Suppressor macrophage treated with lipopolysaccharide for 1 hour (primary cell): Measurements from ENCODE around the gene HERC4.
"Not testable (repeated sequence)": the region's sequence is repeated elsewhere in the genome, so short reads cannot be mapped to it uniquely, and the experiment has no call there.

Experiments
- DNase-seq, 3 donors: peaks; one replicate each; pipeline ENCODE4 v3.0.0-alpha.2; 2020 to 2022

HERC4 gene

DNA sequence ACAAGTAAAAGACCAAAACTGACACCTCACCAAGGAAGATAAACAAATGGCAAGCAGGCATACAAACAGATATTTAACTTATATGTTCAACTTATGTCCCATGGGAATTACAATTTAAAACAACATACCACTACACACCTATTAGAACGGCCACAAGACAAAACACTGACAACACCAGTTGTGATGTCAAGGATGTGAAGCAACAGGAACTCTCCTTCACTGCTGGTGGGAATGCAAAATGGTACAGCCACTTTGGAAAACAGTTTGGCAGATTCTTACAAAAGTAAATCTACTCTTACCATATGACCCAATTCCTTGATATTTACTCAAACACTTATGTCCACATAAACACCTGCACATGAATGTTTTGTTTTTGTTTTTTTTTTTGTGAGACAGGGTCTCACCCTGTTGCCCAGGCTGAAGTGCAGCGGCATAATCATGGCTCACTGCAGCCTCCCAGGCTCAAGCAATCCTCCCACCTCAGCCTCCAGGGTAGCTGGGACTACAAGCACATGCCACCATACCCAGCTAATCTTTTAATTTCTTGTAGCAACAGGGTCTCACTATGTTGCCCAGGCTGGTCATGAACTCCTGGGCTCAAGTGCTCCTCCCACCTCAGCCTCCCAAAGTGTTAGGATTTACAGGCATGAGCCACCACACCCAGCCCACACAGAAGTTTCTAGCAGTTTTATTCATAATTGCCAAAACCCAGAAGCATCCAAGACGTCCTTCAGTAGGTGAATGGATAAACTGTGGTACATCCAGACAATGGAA, 27.3 kb downstream of the HERC4 start:
- no peak for DNase-seq

DNA sequence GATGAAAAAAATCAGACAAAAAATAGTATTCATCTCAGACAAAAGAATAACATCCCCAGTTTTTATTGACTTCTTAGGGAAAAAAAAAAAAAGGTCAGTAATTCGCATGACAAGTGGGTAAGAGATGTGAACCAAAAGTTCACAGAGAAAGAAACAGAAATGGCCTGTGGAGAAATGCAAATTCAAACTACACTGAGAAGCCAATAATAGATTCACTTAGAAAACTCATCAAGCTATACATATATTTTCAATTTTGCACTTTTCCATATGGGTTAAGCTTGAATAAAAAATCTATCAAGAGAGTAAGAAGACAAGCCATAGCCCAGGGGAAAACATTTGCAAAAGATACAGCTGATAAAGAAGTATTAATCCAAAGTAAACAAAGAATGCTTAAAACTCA, 28.0 kb downstream of the HERC4 start:
- DNase-seq = no peak

DNA sequence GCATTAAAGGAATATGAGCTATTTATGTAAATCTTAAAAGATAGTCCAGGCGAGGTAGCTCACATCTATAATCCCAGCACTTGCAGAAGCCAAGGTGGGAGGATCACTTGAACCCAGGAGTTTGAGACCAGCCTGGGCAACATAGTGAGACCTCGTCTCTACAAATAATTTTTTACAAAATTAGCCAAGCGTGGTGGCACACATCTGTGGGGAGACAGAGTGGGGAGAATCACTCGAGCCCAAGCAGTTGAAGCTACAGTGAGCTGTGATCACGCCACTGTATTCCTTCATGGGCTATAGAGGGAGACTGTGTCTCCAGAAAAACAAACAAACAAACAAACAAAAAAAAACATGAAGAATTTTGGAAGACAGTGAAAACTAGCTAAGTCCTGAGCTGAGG, 28.4 kb downstream of the HERC4 start:
- DNase-seq = no peak

DNA sequence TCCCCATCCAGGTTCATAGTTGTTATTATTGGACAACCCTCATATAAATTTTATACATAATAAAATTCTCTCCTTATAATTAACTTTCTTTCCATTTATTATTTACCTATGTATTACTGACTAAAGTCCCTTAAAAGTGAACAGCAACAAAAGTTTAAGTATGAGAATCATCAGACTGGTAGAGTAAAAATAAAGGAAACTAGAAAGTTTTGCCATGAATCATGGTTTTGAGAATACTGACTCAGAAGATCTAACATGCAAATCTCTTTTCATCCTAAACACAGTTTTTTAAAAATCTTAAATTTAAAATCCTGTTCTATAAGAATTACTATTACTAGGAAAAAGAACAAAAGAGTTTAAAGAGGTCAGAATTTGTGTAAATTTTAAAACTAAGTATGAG, 32.1 kb downstream of the HERC4 start:
- DNase-seq = peak in 2 of 3 donors; percentile 19 to 24

DNA sequence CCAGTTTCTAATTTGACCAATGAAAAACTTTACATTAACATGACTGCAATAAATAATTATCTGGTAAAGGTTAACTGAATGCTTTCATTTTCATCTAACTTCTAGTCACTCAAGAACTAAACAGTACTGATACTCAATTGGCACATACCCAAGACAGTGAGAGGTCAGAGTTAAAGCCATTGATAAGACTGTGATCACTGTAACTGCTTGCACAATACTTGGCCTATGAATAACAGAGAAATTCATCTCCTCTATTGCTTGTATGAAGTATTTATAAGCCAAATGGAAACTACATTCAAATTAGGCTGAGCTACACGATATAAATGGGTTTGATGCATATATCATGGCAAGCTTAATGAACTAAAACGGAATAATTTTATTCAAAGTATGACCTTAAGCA, 43.0 kb downstream of the HERC4 start:
- DNase-seq = no peak

DNA sequence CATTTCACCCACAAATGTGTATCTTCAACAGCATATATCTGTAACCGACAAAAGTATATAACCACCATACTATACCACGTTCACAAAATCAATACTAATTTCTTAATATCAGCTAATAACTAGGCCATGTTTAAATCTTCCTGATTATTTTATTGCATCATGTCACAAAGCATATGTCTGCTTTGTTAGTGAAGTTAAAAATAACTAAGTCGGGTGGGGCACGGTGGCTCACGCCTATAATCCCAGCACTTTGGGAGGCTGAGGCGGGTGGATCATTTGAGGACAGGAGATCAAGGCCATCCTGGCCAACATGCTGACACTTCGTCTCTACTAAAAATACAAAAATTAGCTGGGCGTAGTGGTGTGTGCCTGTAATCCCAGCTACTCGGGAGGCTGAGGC, 47.7 kb downstream of the HERC4 start:
- DNase-seq = no peak

DNA sequence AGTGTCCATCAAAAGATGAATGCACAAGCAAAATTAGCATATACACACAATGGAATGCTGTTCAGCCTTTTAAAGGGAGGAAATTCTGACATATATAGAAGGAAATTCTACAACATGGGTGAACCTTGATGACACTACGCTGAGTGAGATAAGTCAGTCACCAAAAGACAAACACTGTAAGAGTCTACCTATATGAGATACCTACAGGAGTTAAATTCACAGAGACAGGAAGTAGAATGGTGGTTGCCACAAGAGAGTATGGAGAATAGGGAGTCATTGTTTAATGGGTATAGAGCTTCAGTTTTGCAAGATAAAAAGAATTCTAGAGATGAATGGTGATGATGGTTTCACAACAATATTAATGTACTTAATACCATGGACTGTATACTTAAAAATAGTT, 51.8 kb downstream of the HERC4 start:
- no peak for DNase-seq

DNA sequence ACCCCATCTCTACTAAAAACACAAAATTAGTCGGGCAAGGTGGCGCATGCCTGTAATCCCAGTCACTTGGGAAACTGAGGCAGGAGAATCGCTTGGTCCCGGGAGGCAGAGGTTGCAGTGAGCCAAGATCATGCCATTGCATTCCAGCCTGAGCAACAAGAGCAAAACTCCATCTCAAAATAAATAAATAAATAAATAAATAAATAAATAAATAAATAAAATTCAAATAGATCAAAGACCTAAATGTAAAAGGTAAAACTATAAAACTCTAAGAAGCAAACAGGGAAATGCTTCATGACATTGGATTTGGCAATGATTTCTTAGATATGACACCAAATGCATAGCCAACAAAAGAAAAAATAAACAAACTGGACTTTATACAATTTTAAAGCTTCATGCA, 52.8 kb downstream of the HERC4 start:
- not testable (repeated sequence) for DNase-seq

DNA sequence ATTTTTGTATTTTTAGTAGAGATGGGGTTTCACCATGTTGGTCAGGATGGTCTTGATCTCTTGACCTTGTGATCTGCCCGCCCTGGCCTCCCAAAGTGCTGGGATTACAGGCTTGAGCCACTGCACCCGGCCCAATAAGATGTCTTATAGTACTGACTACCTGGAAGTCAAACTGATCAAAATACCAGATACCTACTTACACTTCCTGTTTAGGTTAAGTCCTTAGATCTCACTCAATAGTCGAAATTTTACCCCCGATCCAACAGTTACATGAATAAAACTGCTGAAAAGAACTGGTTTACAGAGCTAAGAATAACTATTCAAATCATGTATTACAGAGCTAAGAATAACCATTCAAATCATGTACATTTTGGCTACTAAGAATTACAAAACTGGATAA, 58.6 kb downstream of the HERC4 start:
- DNase-seq = not testable (repeated sequence)

DNA sequence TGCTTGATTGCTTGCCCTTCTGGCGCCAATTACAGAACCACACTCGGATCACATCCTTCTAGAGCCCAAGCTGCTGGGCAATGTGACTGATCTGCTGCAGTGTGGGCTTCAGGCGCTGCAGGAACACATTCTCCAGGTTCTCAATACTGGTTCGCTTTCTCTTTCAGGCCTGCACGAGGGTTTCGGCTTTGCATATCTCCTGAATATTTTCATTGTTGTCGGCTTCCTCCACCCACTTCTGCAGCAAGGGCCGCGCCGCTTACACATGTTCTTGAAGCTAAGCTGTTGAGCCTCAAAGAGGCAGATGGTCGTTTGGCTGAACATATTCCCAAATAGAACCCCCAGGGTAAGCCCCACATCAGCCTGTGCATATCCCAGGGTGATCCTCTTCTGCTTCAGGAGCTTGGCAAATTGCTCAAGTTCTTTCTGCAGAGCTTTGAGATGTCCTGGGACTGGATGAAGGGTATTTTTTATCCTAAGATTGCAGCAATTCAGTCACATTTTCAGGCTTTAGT, 64.6 kb downstream of the HERC4 start:
- DNase-seq = no peak

DNA sequence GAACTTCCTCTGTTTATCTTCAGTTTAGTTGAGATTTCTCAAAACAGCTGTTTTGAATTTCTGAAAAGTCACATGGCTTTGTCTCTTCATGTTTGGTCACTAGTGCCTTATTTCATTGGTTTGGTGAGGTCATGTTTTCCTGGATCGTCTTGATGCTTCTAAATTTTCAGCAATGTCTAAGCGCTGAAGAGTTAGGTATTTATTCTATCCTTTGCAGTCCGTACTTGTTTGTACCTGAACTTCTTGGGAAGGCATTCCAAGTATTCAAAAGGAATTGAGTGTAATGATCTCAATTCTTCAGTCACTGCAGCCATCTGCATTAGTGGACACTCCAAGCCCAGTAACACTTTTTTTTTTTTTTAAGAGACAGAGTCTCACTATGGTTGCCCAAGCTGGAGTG, 67.7 kb downstream of the HERC4 start:
- no peak for DNase-seq

DNA sequence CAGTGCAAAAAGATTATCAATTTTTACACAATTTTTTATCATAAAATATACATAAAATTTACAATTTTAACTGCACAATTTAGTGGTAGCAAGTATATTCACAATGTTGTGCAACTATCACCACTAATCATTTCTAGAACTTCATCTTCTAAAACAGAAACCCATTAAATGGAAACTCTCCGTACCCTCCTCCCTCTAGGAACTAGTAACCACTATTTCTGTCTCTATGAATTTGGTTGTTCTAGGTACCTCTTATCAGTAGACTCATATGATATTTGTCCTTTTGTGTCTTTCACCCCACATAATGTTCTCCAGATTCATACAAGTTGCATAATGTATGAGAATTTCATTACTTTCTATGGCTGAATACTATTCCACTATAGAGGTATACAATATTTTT, 73.5 kb downstream of the HERC4 start:
- no peak for DNase-seq

DNA sequence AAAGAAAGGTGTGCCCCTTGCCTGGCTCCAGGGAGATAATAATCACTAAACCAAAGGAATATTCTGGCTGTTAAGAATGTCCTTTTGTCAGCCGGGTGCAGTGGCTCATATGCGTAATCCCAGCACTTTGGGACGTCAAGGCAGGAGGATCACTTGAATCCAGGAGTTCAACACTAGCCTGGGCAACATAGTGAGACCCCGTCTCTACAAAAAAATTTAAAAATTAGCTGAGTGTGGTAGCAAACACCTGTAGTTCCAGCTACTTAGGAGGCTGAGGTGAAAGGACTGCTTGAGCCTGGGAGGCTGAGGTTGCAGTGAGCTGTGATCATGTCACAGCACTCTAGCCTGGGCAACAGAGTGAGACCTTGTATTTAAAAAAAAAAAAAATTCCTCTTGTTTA, 74.1 kb downstream of the HERC4 start:
- DNase-seq = no peak

DNA sequence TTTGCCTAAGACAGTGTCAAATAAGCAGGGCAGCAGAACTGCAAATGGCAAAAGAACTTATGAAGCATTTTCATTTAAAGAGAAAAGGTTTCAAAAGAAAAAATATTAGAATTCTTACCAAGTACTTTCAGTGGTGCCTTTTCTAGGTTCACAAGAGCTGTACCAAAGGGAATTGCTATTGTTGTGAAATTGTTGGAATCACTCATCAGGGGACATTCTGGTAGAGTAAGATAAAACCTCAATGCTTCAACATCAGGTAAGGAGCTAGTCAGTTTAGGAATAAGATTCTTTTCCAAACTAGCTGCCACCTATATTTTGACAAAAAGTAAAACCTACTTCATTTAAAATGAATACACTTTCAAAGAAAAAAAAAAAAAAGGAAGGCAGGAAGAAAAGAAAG, 85.0 kb downstream of the HERC4 start:
- DNase-seq = no peak

DNA sequence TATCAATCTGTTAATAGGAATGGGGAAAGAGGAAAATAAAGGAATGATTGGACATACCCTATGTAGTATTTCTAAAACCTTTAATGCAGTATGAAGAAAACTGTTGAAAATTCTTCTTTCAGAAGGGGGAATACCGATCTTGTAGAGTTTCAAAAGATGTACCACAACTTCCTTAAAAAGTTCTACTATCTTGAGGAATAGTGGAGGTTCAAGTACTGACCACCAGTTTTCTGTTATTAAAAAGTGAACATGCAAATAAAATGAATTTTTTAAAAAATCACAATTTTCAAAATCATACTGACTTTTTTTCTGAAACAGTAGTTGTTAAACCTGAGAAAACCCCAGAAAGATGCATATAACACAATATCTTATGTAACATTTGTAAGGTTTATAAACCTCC, 86.5 kb downstream of the HERC4 start:
- peak; percentile 17 to 54 (median 49) for DNase-seq

DNA sequence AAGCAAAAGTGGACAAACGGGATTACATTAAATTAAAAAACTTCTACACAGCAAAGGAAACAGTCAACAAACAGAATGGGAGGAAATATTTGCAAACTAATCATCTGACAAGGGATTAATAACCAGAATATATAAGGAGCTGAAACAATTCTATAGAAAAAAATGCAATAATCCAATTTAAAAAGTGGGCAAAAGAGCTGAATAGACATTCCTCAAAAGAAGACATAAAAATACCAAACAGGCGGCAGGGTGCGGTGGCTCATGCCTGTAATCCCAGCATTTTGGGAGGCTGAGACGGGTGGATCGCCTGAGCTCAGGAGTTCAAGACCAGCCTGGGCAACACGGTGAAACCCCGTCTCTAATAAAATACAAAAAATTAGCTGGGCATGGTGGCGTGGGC, 92.5 kb downstream of the HERC4 start:
- not testable (repeated sequence) for DNase-seq

DNA sequence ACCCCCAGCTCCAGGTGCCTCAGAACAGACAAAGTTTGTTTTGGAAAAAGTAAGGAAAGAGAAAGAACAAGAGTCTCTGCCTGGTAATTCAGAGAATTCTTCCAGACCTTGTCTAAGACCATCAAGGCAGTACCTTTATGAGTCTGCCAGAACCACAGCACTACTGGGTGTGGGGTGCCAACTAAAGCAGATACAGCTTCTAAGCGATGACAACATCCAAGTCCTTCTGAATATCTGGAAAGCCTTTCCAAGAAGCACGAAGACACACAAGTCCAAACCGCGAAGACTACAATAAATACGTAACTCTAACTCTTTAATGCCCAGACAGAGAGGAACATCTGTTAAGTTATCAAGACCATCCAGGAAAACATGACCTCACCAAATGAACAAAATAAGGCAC, 96.3 kb downstream of the HERC4 start:
- no peak for DNase-seq

DNA sequence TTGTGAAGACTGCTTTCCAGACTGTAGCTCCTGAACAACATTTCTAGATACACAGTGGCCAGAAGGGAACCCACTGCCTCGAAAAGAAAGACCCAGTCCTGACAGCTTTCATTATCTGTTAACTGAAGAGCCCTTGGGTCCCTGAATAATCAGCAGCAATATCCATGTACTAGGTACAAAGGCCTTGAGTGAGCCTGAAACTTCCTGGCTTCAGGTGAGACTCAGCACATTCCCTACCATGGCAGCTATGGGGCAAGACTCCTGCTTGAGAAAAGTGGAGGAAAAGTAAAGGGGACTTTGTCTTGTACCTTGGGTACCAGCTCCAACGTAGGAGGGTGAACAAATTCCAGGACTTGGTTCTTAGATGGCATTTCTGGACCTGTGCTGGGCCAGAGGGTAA, 97.8 kb downstream of the HERC4 start:
- DNase-seq = no peak

DNA sequence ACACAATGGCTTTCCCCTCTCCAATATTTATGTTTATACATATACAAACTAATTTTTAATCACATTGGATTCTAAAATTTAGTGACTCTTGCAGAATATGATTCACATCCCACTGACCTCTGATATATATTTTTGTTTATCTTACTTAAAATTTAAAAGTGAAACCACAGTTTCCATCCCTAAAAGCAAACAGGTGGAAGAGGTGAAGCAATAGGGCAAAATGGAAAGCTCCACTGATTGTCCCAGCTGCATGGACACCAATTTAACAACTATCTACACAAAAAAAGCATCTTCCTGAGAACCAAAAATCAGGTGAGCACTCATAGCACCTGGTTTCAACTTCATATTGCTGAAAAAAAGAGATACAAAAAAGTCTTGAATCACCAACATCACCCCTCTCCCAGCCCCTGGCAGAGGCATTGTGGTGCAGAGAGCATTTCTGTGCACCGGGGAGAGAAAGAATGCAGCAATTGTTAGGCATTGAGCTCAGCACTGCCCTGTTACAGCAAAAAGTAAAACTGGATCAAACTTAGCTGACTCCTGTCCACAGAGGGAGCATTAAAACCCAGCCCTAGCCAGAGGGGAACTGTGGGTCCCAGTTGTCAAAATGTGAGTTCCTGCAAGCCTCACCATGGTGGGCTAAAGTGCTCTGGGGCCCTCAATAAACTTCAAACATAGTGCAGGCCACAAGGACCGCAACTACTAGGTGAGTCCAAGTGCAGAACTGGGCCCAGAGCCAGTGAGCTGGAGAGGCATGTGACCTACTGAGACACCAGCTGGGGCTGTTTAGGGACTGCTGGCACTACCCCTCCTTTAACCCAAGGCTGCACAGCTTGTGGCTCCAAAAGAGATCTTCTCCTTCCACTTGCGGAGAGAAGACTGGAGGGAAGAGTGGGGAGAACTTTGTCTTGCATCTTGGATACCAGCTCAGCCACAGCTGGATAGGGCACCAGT, 98.5 kb downstream of the HERC4 start:
- no peak for DNase-seq

DNA sequence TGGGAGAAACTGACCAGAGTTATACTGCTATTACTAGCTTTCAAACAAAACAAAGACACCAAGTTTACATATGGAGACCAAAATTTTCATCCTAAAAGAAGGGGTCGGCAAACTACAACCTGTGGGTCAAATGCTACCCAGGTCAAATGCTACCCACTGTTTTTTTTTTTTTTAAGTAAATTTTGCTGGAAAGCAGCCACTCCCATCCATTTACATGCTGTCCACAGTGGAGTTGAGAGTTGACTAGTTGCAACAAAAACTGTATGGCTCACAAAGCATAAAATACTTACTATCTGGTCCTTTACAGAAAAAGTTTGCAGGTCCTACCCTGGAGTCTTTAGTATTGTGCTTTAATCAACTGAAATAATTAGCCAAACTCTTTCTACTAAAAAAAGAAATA, 99.2 kb downstream of the HERC4 start:
- DNase-seq = no peak

DNA sequence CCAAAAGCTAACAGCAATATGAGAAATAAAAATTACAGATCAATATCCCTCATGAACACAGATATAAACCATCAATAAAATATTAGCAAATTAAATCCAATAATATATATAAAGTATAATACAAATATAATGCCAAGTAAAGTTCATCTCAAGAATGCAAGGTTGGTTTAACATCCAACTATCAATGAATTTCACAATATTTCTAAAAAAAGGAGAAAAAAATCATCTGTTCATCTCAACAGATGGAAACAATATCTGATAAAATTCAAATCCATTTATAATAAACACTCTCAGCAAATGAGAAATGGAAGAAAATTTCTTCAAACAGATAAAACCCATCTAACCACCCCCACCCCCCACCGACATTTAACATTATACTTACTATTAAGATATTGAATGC, 103.8 kb downstream of the HERC4 start:
- DNase-seq = peak in 1 of 3 donors; percentile 4

DNA sequence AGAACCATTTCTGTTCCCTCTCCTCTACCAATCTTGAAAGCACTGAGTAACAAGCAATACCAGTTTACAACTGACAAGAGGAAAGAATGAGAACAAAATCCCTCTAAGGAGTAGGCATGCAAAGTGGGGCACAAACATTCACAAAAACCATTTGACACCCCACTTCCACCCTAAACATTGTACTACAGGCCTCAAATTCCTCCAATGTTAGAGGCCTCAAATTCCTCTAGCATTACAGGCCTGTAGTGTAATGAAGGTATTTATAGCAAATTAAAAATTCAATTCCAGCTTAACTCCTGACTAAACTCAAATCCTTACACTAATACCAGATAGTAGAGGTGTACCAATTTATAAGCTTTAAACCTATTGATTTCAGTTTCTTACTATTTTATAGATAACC, 105.2 kb downstream of the HERC4 start:
- no peak for DNase-seq

DNA sequence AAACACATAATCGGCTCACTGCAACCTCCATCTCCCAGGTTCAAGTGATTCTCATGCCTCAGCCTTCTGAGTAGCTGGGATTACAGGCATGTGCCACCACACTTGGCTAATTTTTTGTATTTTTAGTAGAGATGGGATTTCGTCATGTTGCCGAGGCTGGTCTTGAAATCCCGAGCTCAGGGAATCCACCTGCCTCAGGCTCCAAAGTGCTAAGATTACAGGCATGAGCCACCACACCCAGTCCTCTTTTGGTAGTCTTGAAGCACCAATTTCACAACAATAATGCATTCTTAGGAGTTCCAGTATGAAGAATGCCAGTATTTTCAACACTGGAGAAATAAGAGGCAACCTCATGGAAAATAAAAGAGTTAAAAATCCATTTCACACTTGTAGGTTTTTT, 109.0 kb downstream of the HERC4 start:
- not testable (repeated sequence) for DNase-seq

DNA sequence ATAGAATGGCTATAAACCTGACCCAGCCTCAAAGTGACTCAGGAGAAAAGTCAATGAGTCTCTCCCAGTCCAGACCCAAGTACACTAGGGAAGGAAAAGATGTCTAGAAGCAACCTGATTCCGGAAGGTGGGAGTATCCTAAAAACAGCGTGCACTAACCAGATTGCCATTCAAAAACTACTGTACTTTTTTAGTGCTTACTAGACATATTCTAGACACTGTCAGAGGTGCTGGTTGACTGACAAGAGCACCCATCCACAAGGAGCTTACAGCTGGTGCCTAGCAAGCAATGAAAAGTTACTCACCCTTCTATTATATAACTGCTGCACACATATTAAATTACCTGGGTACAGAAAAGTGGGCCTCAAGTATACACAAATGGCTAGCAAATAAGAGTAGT, 109.6 kb downstream of the HERC4 start:
- DNase-seq = no peak
